Transverse colon (tissue), 4 donors: ENCODE data around the gene RECK. TPM values are rescaled to one million over a fixed set of nuclear protein-coding genes. Genes with fewer than 3 reads are reported as not detected.
A peak's percentile ranks its signal among the peaks of the same experiment; 100 is the strongest.

Source experiments
- DNase-seq: peaks from one replicate; pipeline ENCODE4 v3.0.0-alpha.2; 2019
- H3K27ac ChIP-seq, 4 donors: fragments of 200-600 bp; sonication (generic); 2 replicates each; pipeline ENCODE4 v1.5.1; 2016 to 2018; ENCODE audit warnings: inconsistent platforms in 4 of 4
- H3K27me3 ChIP-seq: fragments of 200-600 bp; sonication (generic); 2 replicates; pipeline ENCODE4 v1.5.1; 2017; ENCODE audit warnings: inconsistent platforms
- H3K36me3 ChIP-seq, 4 donors: fragments of 200-600 bp; sonication (generic); 2 replicates each; pipeline ENCODE4 v1.5.1; 2017 to 2019; ENCODE audit warnings: inconsistent platforms in 4 of 4
- H3K4me1 ChIP-seq, 4 donors: fragments of 200-600 bp; sonication (generic); 2 replicates each; pipeline ENCODE4 v1.5.1; 2017 to 2020; ENCODE audit warnings: inconsistent platforms in 4 of 4
- H3K4me3 ChIP-seq, 4 donors: fragments of 200-600 bp; sonication (generic); 1 replicate in 1 of 4; 2 replicates in 3 of 4; pipeline versions ENCODE4 v1.5.1 to v1.6.1; 2017 to 2019; ENCODE audit warnings: inconsistent platforms in 4 of 4
- H3K9me3 ChIP-seq, 2 donors: fragments of 200-600 bp; sonication (generic); 2 replicates each; pipeline ENCODE4 v1.5.1; 2017 to 2019; ENCODE audit warnings: inconsistent platforms in 2 of 2
- CTCF ChIP-seq, 5 experiments: fragments of 200-600 bp in 3 of 5; fragments of 450-650 bp in 2 of 5; sonication (generic) in 3 of 5; IDR thresholded peaks; 1 replicate in 2 of 5; 2 replicates in 3 of 5; pipeline ENCODE4 v1.5.1; 2016 to 2017; ENCODE audit warnings: antibody characterized with exemption in 5 of 5, inconsistent platforms in 3 of 5, mild to moderate bottlenecking in 2 of 5, moderate library complexity in 1 of 5
- EP300 ChIP-seq: sonication (generic); formaldehyde crosslinking; IDR thresholded peaks from one replicate; pipeline ENCODE4 v1.6.1; 2017; ENCODE audit warnings: antibody characterized with exemption, low read depth
- POLR2A ChIP-seq: fragments of 450-650 bp; IDR thresholded peaks from one replicate; pipeline ENCODE4 v1.6.1; 2016; ENCODE audit warnings: antibody characterized with exemption, mild to moderate bottlenecking, moderate library complexity
- POLR2AphosphoS5 ChIP-seq, 3 donors: sonication (generic); formaldehyde crosslinking; IDR thresholded peaks; one replicate each; pipeline ENCODE4 v1.6.1; 2016; ENCODE audit warnings: antibody characterized with exemption in 3 of 3
- WGBS, 2 donors: methylation state at CpG; one replicate each; pipeline ENCODE4 v1.1.5; 2018; ENCODE audit warnings: low coverage in 1 of 2; 5-methylcytosine and 5-hydroxymethylcytosine counted together
- in situ Hi-C, 4 donors: fragments of 200-750 bp; cut with MboI; loops; one replicate each; pipeline versions ENCODE4 v1.15.0 to v1.15.1; 2017; ENCODE audit warnings: low sequenced_read_pairs in 3 of 4, low pct_ligation_motif_present in 1 of 4, low pct_unique_long_range_greater_than_20kb in 1 of 4
- intact Hi-C: fragments of 100-400 bp; cut with DNase I; formaldehyde crosslinking; loops from one replicate; pipeline ENCODE4 v1.15.1; 2023; ENCODE audit warnings: low total_unique reads
- total RNA-seq, 4 donors: library from RNA; depleted of rRNA; stranded (reverse); fragments of >200 nt; gene quantifications; one replicate each; pipeline ENCODE4 v1.1.0, GENCODE V29; 2016

Gene RECK
- total RNA-seq, 4 donors from 2014 or later, result 1.5 to 30.3 (median 6.0) TPM

- no peak for DNase-seq
- no peak for TF ChIP-seq EP300
- no peak for TF ChIP-seq POLR2A
- no peak for TF ChIP-seq POLR2AphosphoS5 (IDR thresholded peaks at IDR 0.05)
- TF ChIP-seq CTCF (IDR thresholded peaks at IDR 0.05), result no peak
- H3K27ac ChIP-seq, result peak overlapping the region in 1 of 4 donors; percentile 88
- peaks cover 46 to 85% (median 57%) of the 10 kb centered on the region in 4 donors for H3K4me1 ChIP-seq
- 95 to 97% methylated on average over 3 to 4 of the region's 4 CpGs for WGBS, 2 donors
- no peaks in the 10 kb centered on the region for H3K27me3 ChIP-seq
- H3K9me3 ChIP-seq, result no peaks in the 10 kb centered on the region
- no peaks in the 10 kb centered on the region for H3K36me3 ChIP-seq
- in situ Hi-C loops, result no loop called here
- no peak overlapping the region for H3K4me3 ChIP-seq
- intact Hi-C loops, result no loop called here
Observed at GRCh38 chr9:36145970-36146369, 109.3 kb downstream of the RECK start.

- in situ Hi-C loops, result no loop called here
- Histone ChIP-seq H3K27me3 (no peaks in the 10 kb centered on the region), H3K4me3 (no peak overlapping the region), H3K4me1 (peaks cover 44 to 85% (median 59%) of the 10 kb centered on the region in 4 donors), H3K9me3 (no peaks in the 10 kb centered on the region), H3K27ac (peak overlapping the region; percentile 81 to 92 (median 88)), H3K36me3 (no peaks in the 10 kb centered on the region)
- no peak for DNase-seq
- intact Hi-C loops, result no loop called here
- TF ChIP-seq POLR2A (no peak), EP300 (no peak), POLR2AphosphoS5 (IDR thresholded peaks at IDR 0.05) (no peak)
- 93% methylated on average over 10 of the region's 10 CpGs; no CpG with 5 or more reads in 1 of the 2 donors for WGBS, 2 donors
Observed at GRCh38 chr9:36146651-36147050, 109.9 kb downstream of the RECK start.

- in situ Hi-C loops (no loop called here), intact Hi-C loops (no loop called here)
- 89% methylated on average over 14 of the region's 14 CpGs; no CpG with 5 or more reads in 1 of the 2 donors for WGBS, 2 donors
- Histone ChIP-seq H3K9me3 (no peaks in the 10 kb centered on the region), H3K36me3 (no peaks in the 10 kb centered on the region), H3K27me3 (no peaks in the 10 kb centered on the region), H3K4me1 (peaks cover 35 to 82% (median 52%) of the 10 kb centered on the region in 4 donors), H3K27ac (peak overlapping the region; percentile 81 to 92 (median 88)), H3K4me3 (no peak overlapping the region)
- DNase-seq, result no peak
- TF ChIP-seq EP300, result no peak
- no peak for TF ChIP-seq POLR2AphosphoS5 (IDR thresholded peaks at IDR 0.05)
- no peak for TF ChIP-seq POLR2A
- TF ChIP-seq CTCF (IDR thresholded peaks at IDR 0.05), result no peak
Observed at GRCh38 chr9:36147441-36148175, 110.9 kb downstream of the RECK start.

- in situ Hi-C loops (no loop called here), intact Hi-C loops (no loop called here)
- Histone ChIP-seq H3K4me1 (peaks cover 26 to 75% (median 46%) of the 10 kb centered on the region in 4 donors), H3K27ac (peak overlapping the region; percentile 81 to 92 (median 88)), H3K4me3 (no peak overlapping the region), H3K9me3 (no peaks in the 10 kb centered on the region), H3K36me3 (no peaks in the 10 kb centered on the region), H3K27me3 (no peaks in the 10 kb centered on the region)
- DNase-seq, result peak; percentile 95
- no peak for TF ChIP-seq POLR2A
- no peak for TF ChIP-seq CTCF (IDR thresholded peaks at IDR 0.05)
- peak; percentile 52 to 74 (median 71) for TF ChIP-seq POLR2AphosphoS5 (IDR thresholded peaks at IDR 0.05)
- 40 to 53% methylated on average over 5 to 13 of the region's 14 CpGs for WGBS, 2 donors
Observed at GRCh38 chr9:36148311-36149051, 111.8 kb downstream of the RECK start.
